Measurements from ENCODE around the gene TMEM203. TPM values are rescaled to one million over a fixed set of nuclear protein-coding genes. Genes with fewer than 3 reads are reported as not detected.

The TMEM203 gene
- total and polyA plus RNA-seq, 2 of the 13 experiments (the other 11 are each of a cell fraction or from before 2014, with no cell fraction given): 23.4 to 36.7 TPM

DNA sequence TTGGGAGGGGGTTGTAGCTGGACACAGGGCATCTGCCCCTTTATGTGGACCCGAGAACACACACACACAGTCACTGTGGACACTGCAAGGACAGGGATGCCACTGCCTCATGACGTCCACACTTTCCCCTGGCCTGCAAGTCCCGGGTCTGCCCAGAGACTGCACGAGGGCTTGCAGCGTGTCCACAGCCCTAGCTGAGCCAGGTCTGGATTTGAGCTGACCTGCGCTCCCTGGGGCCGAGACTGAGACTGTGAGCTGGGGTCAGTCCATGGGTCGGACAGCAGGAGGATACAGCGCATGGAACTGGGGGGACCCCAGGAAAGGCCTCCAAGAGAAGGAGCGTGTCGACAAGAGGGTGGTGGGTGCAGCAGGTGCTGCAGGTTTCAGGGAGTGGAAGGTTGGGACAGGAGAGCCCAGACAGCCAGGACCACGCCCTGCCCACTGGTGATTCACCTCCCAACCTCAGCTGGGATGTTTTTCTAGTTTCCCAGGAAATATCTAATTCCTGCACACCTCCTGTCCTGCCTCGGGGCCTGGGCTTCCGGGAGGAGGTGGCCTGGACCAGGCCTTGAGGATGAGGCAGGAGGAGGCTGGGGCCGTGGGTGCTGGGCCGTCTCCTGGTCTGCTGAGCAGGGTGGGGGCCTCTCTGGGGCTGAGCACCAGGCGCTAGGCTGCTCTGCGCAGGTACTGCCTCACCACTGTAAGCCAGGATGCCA lies 21.0 kb upstream of the TMEM203 start (continued):
- TF ChIP-seq HMGXB3 (CRISPR knock-in tag; IDR thresholded peaks at IDR 0.05; ENCODE audit: borderline replicate concordance) (no peak), RXRA (CRISPR knock-in tag; IDR thresholded peaks at IDR 0.05) (no peak), SP5 (CRISPR knock-in tag; IDR thresholded peaks at IDR 0.05; ENCODE audit: borderline replicate concordance, low read depth) (no peak), ETV5 (CRISPR knock-in tag; IDR thresholded peaks at IDR 0.05; ENCODE audit: borderline replicate concordance) (0 out of 2 replicates have a peak, but pooled peaks have one; percentile 5), POLR2AphosphoS5 (IDR thresholded peaks at IDR 0.05; ENCODE audit: low read depth, low read length) (0 out of 2 replicates have a peak, but pooled peaks have one; percentile 16), ZFYVE20 (CRISPR knock-in tag; IDR thresholded peaks at IDR 0.05; ENCODE audit: borderline replicate concordance, low read depth) (no peak), ZNF644 (CRISPR knock-in tag; IDR thresholded peaks at IDR 0.05; ENCODE audit: low read depth) (no peak), ZNF567 (CRISPR knock-in tag; IDR thresholded peaks at IDR 0.05; ENCODE audit: borderline replicate concordance) (no peak), ZNF260 (CRISPR knock-in tag; IDR thresholded peaks at IDR 0.05; ENCODE audit: borderline replicate concordance, low read depth) (no peak), ZNF292 (CRISPR knock-in tag; IDR thresholded peaks at IDR 0.05; ENCODE audit: borderline replicate concordance, low read depth) (no peak), ZNF143 (CRISPR knock-in tag; IDR thresholded peaks at IDR 0.05) (no peak), ZC3H4 (CRISPR knock-in tag; IDR thresholded peaks at IDR 0.05; ENCODE audit: borderline replicate concordance) (no peak), ZNF883 (CRISPR knock-in tag; IDR thresholded peaks at IDR 0.05; ENCODE audit: not compliant biosample characterization) (peak; percentile 34), DBP (CRISPR knock-in tag; IDR thresholded peaks at IDR 0.05; ENCODE audit: not compliant biosample characterization) (no peak), CHCHD3 (CRISPR knock-in tag; IDR thresholded peaks at IDR 0.05) (0 out of 2 replicates have a peak, but pooled peaks have one; percentile 16), MAFF (IDR thresholded peaks at IDR 0.05; ENCODE audit: low read depth, low read length) (no peak), NR3C1 (CRISPR knock-in tag; IDR thresholded peaks at IDR 0.05) (no peak)
- TF ChIP-seq, protein P1, sequence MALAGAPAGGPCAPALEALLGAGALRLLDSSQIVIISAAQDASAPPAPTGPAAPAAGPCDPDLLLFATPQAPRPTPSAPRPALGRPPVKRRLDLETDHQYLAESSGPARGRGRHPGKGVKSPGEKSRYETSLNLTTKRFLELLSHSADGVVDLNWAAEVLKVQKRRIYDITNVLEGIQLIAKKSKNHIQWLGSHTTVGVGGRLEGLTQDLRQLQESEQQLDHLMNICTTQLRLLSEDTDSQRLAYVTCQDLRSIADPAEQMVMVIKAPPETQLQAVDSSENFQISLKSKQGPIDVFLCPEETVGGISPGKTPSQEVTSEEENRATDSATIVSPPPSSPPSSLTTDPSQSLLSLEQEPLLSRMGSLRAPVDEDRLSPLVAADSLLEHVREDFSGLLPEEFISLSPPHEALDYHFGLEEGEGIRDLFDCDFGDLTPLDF (CRISPR knock-in tag; IDR thresholded peaks at IDR 0.05): no peak
- TF ChIP-seq, protein P2, sequence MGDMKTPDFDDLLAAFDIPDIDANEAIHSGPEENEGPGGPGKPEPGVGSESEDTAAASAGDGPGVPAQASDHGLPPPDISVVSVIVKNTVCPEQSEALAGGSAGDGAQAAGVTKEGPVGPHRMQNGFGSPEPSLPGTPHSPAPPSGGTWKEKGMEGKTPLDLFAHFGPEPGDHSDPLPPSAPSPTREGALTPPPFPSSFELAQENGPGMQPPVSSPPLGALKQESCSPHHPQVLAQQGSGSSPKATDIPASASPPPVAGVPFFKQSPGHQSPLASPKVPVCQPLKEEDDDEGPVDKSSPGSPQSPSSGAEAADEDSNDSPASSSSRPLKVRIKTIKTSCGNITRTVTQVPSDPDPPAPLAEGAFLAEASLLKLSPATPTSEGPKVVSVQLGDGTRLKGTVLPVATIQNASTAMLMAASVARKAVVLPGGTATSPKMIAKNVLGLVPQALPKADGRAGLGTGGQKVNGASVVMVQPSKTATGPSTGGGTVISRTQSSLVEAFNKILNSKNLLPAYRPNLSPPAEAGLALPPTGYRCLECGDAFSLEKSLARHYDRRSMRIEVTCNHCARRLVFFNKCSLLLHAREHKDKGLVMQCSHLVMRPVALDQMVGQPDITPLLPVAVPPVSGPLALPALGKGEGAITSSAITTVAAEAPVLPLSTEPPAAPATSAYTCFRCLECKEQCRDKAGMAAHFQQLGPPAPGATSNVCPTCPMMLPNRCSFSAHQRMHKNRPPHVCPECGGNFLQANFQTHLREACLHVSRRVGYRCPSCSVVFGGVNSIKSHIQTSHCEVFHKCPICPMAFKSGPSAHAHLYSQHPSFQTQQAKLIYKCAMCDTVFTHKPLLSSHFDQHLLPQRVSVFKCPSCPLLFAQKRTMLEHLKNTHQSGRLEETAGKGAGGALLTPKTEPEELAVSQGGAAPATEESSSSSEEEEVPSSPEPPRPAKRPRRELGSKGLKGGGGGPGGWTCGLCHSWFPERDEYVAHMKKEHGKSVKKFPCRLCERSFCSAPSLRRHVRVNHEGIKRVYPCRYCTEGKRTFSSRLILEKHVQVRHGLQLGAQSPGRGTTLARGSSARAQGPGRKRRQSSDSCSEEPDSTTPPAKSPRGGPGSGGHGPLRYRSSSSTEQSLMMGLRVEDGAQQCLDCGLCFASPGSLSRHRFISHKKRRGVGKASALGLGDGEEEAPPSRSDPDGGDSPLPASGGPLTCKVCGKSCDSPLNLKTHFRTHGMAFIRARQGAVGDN (CRISPR knock-in tag; IDR thresholded peaks at IDR 0.05): peak; percentile 55; the same call in 1 of the 2 replicates
